Suprapubic skin (tissue), 4 donors: ENCODE data around the gene CDK5RAP3.

ENCODE experiments used
- CTCF ChIP-seq, 2 donors: fragments of 200-600 bp in 1 of 2; fragments of 450-650 bp in 1 of 2; sonication (generic) in 1 of 2; IDR thresholded peaks; one replicate each; pipeline ENCODE4 v1.5.1; 2016 to 2019; ENCODE audit warnings: antibody characterized with exemption in 2 of 2, mild to moderate bottlenecking in 1 of 2, moderate library complexity in 1 of 2
- POLR2A ChIP-seq, 2 donors: fragments of 450-650 bp; IDR thresholded peaks; one replicate each; pipeline ENCODE4 v1.6.1; 2017; ENCODE audit warnings: antibody characterized with exemption in 2 of 2, mild to moderate bottlenecking in 2 of 2, moderate library complexity in 2 of 2
- POLR2AphosphoS5 ChIP-seq, 3 donors: sonication (generic); formaldehyde crosslinking; IDR thresholded peaks; one replicate each; pipeline ENCODE4 v1.6.1; 2017; ENCODE audit warnings: antibody characterized with exemption in 3 of 3

- TF ChIP-seq POLR2A (IDR thresholded peaks at IDR 0.05) (no peak), CTCF (IDR thresholded peaks at IDR 0.05) (no peak), POLR2AphosphoS5 (IDR thresholded peaks at IDR 0.05) (no peak)
These were observed 786 bp upstream of the CDK5RAP3 start for GRCh38 chr17:47969930-47970724.
